Measurements from ENCODE around the gene CCL28.
A peak's percentile ranks its signal among the peaks of the same experiment; 100 is the strongest.
"Not testable (repeated sequence)": the region's sequence is repeated elsewhere in the genome, so short reads cannot be mapped to it uniquely, and the experiment has no call there.

CCL28 gene

DNA sequence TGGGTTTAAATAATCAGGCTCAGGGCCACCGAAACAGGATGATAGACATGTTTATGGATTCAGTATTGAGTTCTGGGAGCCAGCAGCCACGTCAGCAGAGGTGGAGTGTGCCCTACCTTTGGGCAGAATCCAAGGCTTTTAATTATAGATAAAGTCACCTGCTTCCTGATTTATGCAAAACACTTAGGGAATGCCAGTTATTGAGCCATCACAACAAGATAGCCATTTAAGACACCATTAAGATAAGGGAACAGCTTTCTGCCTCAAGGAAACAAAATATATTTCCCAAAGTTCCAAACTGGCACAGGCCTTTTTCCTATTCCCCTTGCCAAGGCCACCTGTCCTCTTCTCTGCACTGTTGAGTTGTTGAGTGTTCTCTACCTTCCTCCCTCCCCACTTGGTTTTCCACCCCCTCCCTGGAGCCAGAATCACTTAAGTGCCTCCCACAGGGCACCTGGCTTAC is 2.4 kb downstream of the CCL28 start:
- DNase-seq (ENCODE audit: low read depth): no peak

DNA sequence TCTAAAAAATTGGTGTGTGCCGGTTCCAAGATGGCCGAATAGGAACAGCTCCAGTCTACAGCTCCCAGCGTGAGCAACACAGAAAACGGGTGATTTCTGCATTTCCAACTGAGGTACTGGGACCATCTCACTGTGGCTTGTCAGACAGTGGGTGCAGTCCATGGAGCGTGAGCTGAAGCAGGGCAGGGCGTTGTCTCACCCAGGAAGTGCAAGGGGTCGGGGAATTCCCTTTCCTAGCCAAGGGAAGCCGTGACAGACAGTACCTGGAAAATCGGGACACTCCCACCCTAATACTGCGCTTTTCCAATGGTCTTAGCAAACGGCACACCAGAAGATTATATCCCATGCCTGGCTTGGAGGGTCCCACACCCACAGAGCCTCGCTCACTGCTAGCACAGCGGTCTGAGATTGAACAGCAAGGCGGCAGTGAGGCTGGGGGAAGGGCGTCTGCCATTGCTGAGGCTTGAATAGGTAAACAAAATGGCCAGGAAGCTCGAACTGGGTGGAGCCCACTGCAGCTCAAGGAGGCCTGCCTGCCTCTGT is 9.6 kb downstream of the CCL28 start:
- DNase-seq (ENCODE audit: low read depth): not testable (repeated sequence)

DNA sequence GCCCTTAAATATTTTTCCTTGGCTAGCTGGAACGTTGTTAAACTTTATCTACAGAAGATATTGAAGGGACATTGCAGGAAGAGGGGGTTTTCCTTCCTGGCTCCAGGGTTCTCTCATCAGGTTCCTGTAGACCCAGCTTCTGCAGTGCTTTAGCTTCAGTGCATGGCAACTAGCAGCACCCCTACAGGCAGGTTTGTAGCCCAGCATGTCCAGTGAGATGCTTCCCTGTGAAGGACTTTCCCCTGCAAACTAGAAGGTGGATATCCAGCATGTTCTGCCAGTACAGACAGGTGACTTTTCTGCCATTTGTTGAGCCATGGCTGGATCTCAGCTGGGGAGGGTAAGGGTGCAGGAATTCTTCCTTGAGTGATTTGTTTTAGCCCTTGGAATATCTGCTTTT is 10.4 kb downstream of the CCL28 start:
- no peak for DNase-seq (ENCODE audit: low read depth)

DNA sequence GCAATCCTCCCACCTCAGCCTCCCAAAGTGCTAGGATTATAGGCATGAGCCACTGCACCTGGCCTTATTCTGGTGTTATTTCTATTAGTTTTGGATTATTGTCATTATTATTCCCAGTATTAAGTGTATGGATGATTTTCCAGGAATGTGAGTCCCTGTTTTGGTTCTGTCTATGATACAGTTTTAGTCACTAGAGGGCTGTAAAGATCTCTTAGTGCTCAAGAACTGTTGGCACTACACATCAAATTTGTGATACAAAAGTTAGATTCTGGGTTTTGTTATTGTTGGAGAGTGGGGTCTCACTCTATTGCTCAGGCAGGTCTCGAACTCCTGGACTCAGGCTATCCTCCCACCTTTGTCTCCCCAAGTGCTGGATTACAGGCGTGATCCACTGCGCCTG is 12.1 kb downstream of the CCL28 start:
- no peak for DNase-seq (ENCODE audit: low read depth)

DNA sequence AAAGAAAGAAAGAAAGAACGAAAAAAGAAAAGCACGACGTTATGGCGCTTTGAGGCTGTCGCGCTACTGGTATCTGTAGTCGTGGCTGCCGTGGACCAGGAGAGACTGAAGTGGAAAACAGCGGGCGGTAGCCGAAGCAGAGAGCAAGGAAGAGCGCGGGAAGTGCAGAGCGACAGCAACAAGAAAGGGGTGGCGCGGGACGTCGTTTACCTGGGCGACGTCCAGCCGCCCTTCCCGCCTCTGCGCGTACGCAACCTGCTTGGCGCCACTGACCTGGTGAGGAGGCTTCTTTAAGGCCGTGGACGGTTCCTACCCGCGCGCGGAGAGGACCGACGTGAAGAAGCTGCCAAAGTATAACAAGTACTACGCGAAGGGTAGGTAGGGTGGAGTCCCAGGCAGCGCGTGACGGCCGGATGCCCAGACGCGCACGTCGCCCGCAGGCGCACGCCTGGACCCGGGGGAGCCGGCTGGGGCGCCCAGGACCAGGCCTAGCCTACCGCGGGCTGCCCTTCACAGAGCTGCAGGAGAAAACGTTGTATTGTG is 15.4 kb downstream of the CCL28 start:
- DNase-seq (ENCODE audit: low read depth): peak; percentile 19

DNA sequence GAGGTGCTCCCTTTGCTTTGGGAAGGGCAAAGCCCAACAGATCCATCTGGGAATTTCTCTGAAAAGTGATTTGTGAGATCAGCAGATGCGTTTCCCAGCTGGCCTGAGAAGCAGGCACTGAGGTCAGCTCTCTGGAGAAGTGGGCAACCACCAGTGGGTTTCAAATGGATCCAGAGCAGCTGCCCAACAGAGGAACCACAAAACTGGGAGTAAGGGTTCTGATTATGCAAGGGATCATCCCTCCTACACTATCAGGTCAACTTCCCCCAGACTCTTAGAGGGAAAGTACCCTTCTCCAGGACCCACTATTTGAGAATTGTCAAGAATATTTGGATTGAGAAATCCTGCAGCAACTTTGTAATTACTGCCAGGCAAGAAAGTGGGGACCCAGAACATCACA is 21.7 kb downstream of the CCL28 start:
- no peak for DNase-seq (ENCODE audit: low read depth)

DNA sequence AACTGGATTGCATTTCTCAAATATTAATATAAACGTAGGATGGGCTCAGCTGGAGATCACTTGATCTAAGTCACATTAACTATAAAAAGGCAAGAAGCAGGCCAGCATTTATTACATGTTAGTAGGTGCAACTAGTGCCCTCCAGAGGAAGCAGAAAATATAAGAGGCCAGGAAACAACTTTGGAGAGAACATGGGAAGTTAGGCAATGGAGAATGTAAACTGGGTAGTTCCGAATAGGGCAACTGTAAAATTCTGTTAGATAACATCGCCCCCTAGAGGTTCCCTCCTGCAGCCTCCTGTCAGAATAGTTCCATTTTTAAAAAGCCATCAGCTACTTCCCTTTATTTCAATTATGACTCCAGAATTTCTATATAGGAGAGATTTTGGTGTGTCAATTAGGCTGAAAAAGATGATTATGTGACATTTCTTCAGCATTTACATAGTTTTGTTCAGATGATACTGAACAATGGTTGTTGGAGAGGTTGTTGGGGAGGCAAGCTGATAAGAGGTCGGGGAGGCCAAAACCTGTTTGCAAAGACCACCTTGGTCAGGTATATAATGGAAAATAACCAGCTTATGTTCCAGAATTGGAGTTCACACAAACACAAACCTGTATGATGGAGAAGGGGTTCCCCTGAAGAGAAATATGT is 22.4 kb downstream of the CCL28 start:
- DNase-seq (ENCODE audit: low read depth): peak; percentile 20

DNA sequence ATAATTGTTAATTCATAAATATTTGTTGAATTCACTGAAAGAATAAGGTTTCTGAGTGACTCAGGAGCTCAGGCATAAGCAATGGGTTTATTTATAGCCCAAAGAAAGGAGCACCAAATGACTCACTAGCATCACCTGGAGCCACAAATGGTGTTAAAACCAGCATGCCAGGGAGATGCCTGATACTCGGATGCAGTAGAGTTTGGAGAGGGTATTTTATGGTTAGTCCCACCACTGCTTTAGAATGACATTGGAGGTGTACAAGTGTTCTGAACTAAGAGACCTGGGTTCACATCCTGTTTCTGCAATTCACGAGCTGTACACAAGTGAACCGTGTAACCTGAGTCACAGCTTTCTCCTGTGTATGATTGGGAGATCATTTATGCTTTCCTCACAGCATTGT is 25.2 kb downstream of the CCL28 start:
- DNase-seq (ENCODE audit: low read depth): no peak

DNA sequence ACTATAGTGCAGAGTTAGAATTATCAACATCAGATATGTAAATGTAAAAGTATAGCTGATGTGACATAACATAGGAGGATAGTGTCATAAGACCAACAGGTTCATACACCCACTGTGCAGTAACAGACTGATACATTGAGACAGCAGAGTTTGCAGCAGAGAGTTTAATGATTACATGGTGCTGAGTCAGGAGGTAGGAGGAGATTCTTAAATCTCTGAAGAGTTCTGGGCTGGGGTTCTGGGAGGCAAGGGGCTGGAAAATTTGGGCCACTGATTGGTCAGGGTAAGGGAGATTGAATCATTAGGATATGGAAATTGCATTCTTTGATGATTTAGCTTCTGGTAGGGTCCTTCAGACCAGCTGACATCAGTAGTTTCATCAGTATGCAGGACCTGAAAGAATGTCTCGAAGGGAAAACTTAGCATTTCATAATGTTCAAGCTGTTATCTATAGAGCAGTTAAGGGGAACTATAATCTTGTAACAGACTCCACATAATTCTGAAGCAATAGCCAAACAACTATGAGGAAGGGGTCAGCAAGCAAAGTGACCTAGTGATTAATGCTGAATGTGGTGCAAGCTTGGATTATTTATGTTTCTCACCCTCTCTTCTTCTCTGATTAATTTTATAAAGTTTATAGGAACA is 35.6 kb downstream of the CCL28 start:
- DNase-seq (ENCODE audit: low read depth): no peak

DNA sequence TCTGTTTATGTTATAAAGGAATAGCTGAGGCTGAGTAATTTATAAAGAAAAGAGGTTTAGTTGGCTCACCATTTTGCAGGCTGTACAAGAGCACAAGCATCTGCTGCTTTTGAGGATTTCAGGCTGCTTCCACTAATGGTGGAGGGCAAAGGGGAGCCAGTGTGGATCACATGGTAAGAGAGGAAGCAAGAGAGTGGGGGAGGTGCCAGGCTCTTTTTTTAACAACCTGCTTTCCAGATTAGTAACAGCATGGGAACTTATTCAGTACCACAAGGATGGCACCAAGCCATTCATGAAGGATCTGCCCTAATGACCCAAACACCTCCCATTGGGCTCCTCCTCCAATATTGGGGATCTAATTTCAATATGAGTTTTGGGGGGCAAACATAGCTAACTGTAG is 40.4 kb downstream of the CCL28 start:
- no peak for DNase-seq (ENCODE audit: low read depth)

DNA sequence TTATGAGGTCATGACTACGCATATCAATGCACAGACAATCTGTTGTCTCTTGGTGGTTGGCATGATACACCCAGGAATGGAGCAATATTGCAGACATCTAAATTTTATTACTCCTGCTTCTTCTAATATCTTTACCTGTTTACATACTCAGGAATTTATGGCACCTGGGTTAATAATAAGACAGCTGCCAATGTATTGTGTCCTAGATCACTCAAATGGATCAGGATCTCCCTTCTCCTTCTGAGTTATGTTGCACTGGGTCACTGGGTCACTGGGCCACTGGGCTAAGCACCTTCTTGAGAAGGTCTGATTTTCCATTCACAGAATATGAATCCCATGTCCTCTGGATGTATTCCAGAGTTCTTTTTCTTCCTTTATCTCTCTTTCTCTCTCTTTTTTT is 41.8 kb downstream of the CCL28 start:
- DNase-seq (ENCODE audit: low read depth): no peak

DNA sequence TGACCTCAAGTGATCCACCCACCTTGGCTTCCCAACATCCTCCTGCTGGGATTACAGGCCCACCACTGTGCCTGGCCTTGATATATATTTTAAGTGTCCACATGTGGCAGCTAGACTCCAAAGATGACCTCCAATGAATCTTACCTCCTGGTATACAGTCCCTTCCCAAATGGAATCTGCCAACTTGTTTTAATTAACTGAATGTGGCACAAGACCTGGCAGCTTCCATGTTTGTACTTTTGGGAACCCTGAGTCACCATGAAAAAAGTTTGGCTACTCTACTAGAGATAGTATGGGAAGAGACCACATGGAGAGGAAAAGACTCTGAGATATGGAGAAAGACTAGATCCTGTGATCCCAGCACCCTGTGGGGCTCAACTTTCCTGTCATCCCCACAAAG is 42.5 kb downstream of the CCL28 start:
- no peak for DNase-seq (ENCODE audit: low read depth)

DNA sequence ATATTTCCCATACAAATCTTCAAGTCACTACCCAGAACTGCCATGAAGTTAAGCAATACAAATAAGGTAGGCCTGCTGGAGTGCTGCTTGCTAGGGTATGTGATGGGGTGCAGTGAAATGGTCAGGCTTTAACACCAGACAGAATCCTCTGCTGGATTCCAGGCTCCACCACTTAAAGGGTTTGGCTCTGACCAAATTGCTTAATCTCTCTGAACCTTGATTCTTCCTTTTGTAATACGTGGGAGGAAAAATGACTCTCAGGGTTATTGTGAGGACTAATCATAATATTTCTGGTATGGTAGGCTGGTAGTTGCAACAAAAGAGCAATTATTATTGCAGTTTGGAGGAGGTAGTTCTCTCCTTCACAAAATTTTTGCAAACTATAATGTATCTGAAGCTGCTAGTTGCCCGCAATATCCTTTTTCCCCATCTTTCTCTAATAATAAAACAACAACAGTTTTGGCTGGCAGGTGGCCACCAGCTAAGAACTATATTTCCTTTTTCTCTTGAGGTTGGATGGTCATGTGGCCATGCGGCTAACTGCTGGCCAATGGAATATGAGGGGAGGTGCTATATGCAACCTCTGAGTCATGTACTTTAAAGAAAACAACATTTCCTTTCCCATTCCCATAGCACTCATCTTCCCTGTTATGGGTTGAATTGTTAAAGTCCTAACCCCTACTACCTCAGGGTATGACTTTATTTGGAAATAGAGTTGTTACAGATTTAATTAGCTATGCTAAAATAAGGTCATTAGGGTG is 44.1 kb downstream of the CCL28 start:
- no peak for DNase-seq (ENCODE audit: low read depth)

DNA sequence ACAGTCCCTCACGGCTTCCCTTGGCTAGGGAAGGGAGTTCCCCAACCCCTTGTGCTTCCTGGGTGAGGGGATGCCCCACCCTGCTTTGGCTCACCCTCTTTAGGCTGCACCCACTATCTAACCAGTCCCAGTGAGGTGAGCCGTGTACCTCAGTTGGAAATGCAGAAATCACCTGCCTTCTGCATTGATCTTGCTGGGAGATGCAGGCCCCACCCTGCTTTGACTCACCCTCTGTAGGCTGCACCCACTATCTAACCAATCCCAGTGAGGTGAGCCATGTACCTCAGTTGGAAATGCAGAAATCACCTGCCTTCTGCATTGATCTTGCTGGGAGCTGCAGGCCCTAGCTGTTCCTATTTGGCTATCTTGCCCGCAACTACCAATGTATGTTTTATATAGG is 44.7 kb downstream of the CCL28 start:
- no peak for DNase-seq (ENCODE audit: low read depth)

DNA sequence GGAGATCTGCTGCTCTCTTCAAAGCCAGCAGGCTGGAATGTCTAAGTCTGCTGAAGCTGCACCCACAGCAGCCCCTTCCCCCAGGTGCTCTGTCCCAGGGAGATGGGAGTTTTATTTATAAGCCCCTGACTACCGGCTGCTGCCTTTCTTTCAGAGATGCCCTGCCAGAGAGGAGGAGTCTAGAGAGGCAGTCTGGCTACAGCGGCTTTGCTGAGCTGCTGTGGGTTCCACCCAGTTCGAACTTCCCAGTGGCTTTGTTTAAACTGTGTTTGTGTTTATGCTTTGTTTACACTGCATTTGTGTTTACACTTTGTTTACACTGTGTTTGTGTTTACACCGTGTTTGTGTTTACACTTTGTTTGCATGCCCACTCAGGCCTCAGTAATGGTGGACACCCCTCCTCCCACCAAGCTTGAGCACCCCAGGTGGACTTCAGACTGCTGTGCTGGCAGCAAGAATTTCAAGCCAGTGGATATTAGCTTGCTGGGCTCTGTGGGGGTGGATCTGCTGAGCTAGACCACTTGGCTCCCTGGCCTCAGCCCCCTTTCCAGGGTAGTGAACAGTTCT is 45.4 kb downstream of the CCL28 start:
- DNase-seq (ENCODE audit: low read depth): not testable (repeated sequence)

DNA sequence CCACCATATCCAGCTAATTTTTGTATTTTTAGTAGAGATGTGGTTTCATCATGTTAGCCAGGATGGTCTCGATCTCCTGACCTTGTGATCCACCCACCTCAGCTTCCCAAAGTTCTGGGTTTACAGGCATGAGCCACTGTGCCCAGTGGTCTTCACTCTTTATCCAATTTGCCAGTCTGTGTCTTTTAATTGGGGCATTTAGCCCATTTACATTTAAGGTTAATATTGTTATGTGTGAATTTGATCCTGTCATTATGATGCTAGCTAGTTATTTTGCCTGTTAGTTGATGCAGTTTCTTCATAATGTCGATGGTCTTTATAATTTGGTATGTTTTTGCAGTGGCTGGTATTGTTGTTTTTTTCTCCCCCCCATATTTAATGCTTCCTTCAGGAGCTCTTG is 47.0 kb downstream of the CCL28 start:
- DNase-seq (ENCODE audit: low read depth): not testable (repeated sequence)

DNA sequence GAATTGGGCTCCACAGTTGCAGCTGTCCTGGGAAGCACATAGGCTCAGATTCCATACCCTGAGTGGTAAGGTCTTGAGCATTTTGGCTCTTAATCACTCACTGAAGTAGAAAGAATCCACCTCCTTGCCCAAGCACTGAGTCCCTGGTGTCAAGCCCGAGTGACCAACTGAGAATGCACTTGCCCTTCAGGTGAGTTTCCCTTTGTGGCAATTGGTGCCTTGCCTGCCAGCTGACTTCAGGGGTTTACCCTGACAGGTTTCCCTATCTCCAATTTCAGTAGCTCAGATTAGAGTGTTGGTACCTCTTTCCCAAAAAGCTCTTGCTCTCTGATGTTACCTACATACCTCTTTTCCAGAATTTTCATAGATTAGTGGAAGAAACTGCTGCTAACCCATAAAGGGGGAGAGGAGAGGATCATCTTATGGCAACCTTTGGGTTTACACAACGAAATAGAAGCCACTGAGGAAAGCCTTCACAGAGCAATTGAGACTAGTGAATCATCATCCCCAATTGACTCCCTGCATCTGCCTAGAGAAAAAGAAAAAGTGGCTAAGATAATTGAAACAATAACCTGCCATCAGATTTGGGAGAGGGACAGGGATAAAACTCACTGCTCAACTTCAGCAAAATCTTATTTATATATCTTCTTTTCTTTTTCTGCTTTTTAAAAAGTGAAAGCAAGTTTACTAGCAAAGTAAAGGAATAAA is 48.6 kb downstream of the CCL28 start:
- DNase-seq (ENCODE audit: low read depth): no peak

DNA sequence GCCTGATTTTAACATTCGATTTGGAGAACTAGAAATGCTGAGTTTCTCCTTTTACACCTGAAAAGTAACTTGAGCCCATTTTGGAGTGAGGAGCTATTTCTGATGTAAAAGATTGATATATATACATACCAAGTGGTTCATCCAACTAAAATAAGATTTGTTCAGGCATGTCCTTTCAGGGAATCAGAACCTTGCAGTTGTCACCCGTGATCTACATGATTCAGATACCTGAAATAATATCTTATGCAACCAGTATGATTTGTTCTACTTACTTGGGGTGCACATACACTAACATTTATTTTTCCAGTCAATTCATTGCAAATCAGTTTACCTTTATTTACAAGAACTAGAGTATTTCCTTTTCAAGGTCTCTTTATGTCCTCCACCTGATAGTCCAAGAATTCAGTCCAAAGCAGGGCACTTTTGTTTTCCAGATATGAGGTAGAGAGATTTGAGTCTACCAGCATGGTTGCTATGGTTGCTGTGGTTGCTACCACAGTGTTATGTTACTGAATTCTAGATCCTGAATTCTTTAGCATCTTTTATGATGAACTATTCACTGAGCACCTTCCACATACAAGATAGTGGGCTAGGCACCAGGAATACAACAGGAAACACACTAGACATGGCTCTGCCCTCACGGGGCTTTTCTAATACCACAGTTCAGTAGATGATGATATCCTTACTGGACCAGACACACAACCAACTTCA is 49.3 kb downstream of the CCL28 start:
- DNase-seq (ENCODE audit: low read depth): no peak

DNA sequence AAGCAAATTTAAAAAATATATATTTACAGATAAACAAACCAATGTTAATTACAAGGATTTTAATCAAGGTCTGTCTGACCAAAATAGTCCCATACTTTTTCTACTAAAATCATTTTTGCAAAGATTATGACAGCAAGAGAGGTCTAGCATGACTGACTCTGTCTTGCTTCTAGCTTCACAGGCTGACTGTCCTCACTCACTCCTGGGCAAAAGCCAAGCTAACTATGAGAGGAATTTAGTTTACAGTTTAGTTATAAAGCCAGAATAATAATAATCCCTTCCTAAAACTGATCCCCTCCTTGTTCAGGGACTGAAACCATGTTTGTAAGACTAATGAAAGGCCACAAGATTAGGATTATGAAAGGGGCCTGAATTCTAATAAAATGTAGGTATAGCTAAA is 53.5 kb downstream of the CCL28 start:
- DNase-seq (ENCODE audit: low read depth): no peak

DNA sequence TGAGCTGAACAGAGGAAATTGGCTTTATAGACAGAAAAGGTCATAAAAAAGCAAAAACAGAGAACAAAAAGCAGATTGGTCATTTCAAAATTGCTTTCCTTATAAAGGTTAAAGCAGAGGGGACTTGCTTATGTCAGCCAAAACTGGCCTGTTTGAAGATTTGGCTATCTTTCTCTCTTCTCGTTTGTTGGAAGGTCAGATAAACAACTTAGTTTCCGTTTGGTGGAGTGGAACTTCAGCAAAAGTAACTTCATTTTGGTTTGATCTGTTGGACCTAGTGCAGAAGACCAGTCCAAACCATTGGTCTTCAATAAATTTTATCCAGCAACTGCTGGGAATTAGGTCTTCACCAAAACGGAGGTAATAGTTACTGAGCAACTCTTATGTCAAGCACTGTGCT is 53.9 kb downstream of the CCL28 start:
- DNase-seq (ENCODE audit: low read depth): no peak

DNA sequence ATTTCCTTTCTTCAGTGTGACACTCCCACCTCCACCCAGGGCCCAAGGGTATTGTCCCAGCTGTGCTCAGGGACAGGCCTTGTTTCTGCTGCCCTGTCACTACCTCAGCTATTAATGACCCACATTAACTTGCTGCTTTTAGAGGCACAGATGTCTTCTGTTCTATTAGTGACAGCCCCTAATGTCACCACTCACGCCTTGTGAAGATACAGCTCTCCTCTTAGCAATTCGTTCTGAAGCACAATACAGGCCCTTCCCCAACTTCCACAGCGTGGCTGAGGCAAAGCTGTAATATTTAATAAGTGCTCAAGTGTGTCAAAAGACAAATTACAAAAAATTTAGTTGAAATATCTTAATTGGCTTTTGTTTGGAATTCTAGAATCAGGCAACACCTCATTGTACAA is 54.3 kb downstream of the CCL28 start:
- DNase-seq (ENCODE audit: low read depth): no peak
